HG03060 (cell line): Measurements from ENCODE around the gene ALG9.

Source experiments
- ATAC-seq: cut with Tn5 transposase; IDR thresholded peaks from one replicate; pipeline ENCODE4 v1.9.1; 2021; ENCODE audit warnings: low read depth, moderate number of reproducible peaks; ENCODE audit not compliant: unreplicated experiment

The ALG9 gene

DNA sequence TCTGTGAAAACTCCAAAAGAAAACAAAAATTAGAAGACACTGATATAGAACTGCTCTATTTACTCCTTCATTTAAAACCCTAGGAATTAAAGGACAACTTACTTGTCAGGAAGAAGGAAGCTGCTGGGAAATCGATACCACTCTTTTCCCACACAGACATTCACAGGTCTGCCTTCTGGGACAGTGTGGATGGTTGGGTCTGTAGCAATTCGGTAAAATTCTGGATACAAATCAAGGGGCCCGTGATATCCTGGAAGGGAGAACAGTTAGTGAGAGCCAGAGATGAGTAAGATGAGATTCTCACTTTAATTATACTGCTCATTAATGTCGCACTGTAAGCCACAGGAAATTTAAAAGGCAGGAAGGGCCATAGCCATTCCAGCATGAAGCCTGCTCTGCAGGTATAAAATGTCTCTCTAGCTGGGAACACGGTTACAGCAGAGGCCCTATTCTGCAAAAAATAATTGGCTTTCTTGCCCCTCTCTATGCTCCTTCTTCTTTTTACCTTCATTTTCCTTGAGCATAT is 34.0 kb downstream of the ALG9 start:
- ATAC-seq: no peak

DNA sequence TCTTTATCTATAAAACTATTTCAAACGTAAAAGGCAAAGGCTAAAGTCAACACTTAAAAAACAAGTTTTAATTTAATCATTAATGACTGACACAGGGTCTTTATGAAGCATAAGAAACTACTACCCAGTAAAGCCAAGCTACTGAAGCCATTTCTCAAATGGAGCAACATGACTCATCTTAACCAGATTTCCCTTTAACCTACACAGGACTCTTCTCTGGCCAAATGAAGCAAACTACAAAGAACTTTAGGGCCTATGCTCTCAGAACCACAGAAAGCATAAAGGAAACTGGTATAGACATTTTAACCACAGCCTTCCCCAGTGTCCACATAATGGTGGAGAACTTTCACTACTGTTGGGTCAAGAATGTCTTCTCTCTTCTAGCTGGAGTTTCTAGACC is 34.7 kb downstream of the ALG9 start:
- ATAC-seq: peak; percentile 59

DNA sequence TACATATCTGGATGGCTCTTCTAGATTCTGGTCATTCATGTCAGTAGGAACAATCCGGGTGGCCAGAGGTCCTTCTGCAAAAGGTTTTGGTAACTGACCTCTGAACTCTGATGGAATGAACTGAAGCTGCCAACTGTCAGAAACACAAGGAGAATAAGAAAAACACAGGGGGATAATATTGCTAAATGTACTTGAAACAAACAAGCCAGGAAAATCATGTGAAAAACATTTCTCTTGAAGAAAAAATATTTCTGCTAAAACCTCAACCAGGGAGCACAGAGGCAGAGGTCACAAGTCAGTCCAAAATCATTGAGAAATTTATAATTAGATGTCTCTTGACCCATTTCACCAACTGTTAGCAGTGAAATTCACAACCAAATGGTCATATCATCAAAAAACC is 35.2 kb downstream of the ALG9 start:
- no peak for ATAC-seq

DNA sequence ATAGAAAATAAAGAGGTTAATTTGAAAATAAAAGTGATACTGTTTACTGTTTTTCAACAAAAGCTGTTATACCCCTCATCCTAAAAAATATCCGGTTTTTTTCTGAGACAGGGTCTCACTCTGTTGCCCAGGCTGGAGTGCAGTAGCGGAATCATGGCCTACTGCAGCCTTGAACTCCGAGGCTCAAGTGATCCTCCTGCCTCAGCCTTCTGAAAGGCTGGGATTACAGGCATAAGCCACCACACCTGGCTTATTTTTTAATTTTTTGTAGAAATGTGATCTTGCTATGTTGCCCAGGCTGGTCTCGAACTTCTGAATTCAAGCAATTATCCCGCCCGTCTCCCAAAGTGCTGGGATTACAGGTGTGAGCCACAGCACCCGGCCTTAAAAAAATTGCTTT is 35.7 kb downstream of the ALG9 start:
- no peak for ATAC-seq

DNA sequence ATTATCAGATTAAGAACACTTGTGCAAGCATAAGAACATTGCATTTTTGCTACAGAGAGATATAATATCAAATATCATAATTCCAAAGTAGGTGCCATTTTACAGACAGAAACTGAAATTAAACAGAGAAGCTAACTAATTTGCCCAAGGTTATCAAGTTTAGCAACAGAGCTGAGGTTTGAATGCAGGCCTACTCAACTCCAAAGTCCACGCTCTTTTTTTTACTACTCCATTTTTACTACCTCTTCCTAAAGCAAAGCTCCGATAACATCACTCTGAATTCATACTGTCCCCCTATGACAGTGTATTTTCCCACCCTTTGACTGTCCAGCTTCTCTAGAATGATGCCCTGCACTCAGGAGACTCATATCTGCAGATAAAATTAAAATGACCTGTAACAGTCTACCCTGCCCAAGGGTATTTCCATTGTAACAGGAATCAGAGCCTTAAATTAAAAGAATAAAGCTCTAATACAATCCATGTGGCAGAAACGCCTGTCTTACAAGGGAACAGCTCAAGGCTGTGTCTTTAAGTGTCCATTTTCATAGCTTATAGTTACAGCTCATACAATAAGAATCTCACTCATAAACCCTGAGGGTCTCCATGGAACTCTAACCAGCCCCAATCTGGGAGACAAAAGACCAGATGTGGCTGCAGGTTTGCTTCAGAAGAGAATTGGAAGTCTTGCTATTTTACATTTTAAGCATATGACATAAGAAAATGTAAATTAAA is 36.8 kb downstream of the ALG9 start:
- ATAC-seq: no peak

DNA sequence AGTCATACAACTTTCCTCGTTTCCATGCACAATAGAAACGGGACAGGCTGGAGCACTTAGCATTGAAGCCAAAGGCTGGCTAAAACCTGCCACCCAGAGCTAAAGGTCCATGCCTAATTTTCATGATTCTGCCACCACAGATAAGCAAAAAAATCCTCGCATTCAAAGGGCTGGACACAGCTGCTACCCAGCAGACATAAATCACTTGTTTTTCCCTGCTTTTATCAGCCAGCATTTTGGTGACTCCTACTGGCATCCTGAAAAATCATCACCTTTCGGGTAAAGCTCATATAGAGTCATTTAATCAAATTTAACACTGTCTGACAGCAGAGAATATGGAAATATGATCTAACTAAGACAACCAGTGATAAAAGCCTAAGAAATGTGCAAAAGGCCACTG is 37.9 kb downstream of the ALG9 start:
- no peak for ATAC-seq

DNA sequence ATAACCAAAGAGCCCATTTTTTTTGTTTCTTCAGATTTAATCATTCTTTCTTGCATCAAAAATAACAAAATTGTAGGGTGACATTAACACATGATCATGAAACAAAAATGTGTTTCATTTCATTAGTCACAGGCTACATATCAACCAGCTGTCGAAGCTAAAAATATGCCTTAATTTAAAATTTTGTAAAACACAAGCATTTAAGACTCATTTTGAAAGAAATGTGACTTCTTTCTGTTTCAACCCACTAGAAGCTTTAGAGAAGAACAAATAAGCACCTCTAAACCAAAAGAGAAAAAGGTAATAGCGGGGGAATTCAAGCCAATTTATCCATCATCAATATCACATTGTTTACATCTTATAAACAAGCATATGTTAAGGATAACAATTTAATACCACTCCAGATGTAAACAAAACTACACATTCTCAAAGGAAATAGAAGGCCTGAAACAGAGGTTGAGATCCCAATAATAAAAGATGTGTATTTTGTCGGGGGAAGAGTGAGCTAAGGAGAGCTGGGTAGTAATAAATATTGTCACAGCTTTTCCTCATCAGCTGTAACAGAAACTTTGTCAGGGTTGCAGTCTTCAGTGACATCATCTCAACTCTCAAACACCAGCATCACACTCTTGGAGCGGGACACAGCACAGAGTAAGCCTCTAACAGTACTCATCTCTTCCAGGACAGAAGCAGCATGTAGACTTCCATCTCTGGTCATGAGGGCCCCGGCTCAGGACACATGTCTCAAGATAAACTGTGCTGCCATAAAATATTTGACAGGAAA is 42.0 kb downstream of the ALG9 start:
- ATAC-seq: peak; percentile 77

DNA sequence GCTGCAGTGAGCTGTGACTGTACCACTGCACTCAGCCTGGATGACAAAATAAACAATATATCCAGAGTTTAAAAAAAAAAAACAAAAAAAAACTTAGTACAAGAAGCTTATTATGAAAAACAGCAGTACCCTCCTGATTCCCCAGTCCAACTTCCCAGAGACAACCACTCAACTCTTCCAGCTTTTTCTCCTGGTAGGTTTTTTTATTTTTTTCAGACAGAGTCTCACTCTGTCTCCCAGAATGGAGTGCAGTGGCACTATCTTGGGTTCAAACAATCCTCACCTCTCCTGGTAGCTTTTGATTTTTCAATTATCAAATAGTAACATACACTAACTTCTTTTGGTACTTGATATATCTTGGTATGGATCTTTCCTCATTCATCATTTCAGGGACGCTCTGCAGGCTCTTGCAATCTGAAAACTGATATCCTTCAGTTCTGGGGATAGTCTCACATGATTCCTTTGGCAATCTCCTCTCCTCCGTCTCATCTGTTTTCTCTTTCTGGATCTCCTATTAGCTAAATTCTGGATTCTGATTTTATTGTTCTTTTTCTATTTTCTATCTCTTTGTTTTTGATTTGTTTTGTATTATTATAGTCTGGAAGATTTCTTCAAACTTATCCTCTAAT is 44.9 kb downstream of the ALG9 start:
- no peak for ATAC-seq

DNA sequence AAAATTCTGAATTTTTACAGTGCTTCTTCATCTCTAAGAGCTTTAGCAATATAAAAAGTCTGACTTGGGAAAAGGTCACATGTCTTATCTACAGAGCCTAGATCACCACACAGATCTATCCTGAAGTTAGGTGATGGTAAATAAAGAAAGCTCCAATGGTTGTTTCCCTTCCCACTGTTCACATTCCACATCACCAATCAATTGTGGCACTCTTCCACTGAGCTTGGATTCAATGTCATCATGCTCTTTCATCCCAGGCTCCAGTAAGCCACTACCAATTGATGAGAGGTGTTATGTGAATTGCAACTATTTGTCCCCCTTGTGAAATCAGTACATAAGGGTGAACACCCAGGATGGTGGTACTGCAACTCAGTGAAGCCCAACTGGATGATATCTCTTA is 47.8 kb downstream of the ALG9 start:
- ATAC-seq: no peak

DNA sequence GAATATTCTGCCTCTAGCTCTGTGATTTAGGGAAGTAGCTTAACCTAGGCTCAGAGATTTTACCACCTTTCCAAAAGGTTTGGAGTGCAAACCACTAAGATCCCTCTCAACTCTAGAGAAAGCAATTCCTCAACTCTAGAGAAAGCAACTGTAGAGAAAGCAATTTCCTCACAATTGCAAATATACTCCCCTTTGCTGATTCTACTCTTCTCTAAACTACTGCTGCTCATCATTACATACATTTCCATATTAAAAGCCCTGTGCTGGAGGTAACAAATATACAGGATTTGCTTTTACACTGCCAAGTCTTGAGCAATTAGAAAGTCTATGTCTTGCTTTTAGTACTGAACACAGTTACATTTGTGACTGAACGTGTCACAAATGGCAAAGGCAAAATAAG is 48.2 kb downstream of the ALG9 start:
- no peak for ATAC-seq

DNA sequence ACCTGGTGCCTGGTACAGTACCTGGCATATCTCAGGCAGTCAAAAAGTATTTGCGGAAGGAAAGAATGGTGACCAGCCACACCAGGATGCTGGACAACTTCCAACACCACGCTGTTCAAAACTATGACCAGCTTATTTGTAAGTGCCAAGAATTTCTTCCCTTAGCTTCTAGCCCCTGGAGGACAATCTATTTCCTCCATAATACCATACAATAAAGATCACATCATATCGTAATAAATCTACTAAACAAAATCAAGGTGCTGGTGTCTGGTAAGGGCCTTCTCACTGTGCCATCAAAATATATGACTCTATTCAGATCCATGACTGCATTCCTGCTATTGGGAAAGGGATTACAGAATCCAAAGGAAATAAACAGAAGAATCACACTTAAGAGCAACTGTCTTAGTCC is 51.5 kb downstream of the ALG9 start:
- no peak for ATAC-seq

DNA sequence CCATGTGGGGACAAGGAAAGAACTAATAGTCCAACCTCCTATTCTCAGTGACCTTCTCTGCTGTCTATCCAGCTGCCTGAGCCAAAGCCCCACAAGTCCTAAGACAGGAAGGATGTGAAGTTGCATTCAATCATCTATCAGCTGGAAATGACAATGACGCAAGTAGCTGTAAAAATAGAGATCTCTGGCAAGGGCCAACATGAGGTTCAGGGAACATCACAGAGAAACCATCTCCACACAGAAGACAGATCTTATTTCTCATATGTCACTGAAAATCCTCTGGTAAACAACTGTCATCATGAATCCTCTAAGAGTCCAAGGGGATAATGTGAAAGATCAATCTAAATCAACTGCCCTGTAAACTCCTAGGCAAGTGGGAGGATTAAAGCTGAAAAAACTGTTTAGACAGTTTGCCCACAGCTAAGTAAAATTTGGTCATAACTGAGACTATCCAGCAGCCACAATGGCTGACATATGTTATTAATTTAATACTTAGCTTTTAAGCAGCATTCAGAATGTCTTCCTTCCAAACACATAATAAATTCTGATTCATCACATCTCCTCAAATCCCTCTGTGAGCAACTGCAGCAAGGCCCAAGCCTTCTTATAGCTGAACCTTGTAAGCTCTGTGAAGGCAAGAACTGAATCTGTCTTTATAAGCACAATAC is 52.1 kb downstream of the ALG9 start:
- no peak for ATAC-seq

DNA sequence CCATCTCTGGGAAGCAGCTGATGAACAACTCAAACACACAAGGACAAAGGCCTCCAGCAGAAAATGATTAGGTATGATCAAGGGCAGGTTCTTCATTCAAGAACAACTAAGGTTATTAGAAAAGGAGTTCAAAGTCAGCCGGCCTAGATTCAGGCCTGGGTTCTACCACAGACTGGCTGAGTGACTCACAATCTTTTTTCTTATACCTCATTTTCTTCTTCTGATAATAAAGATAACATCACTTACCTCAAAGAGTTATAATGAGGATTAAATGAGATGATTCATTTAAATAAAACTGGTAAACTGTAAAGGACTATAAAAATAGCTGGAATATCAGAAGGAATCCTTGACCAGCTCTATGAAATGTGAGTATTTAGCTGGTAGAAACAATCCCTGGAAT is 55.9 kb downstream of the ALG9 start:
- no peak for ATAC-seq

DNA sequence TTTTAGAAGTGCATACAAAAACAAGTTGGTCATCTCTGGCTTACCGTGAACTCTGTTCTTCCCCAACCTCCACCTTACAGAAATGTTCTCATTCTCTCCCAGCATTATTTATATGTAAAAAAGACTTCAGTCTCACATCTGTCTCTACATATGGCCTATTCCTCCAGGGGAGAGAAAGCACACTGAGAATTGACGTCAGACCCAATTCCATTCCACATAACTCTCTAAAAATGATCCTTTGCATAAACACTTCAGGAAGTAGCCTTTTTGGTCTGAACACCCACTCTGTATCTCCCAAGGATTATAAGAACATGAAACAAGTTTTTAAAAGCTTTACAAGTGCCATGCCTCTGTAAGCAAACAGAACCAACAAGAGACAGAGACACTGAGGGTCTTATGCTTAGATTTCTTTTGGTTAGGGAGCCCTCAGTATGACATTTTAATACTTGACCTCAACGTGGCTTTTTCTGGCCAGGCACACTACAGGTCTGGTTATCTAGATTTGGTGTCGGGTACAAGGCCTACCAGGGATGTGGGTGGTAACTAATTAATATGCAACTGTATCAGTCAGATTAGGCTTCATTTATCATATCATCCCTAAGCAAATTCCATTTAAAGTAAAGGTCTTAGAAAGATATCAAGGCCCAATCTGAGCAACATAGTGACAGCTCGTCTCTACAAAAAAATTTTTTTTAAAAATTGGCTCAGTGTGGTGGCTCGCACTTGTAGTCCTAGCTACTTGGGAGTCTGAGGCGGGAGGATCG is 56.6 kb downstream of the ALG9 start:
- no peak for ATAC-seq

DNA sequence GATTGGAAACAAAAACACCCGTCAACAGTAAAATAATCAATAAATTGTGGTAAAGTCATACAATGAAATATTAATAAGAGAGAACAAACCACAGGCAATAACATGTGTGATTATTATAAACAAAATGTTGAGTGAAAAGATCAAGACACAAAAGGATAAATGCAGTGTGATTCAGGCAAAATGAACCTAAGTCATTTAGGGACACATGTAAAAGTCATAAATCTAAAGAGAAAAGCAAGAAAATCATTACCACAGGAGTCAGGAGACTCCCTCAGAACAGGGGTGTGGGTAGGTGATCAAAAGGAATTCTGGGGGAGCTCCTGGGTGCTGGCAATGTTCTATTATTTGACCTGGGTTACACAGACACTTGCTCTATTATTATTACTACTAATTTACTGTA is 57.3 kb downstream of the ALG9 start:
- no peak for ATAC-seq

DNA sequence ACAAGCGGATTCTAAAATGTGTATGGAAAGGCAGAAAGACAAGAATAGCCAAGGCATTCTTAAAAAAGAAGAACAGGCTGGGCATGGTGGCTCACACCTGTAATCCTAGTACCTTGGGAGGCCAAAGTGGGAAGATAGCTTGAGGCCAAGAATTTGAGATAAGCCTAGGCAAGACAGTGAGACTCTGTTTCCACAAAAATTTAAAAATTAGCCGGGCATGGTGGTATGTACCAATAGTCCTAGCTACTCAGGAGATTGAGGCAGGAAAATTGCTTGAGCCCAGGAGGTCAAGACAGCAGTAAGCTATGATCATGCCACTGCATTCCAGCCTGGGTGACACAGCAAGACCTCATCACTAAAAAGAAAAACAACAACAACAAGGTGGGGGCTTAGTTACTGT is 59.2 kb downstream of the ALG9 start:
- no peak for ATAC-seq

DNA sequence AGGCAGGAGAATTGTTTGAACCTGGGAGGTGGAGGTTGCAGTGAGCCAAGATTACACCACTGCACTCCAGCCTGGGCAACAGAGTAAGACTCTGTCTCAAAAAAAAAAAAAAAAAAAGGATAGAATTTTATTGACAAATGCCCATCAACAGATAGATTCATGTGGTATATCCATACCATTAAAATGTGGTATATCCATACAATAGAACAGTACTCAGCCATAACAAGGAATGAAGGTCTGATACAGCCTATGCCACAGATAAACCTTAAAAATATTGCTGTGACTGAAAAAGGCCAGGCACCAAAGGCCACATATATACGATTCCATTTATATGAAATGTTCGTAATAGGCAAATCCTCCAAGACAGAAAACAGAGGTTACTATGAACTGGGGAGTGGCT is 59.9 kb downstream of the ALG9 start:
- ATAC-seq: no peak

DNA sequence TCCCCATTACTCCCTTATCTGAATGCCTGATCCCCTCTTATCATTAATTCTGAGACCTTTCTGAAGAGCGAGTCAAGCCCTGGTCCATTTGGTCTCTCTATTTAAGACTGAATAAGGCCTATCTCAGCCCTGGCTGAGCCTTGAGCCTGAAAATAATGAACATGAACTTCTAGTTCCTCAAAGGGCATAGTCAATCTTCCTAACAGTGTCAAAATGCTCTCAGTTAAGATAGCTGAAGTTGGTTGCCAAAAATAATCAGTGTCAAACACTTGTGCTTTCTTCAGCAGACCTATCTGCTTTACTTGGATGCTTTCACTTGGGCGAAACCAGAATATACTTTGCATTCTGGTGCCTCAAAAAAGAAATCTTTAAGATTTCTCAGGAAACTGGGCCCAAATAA is 62.5 kb downstream of the ALG9 start:
- ATAC-seq: no peak

DNA sequence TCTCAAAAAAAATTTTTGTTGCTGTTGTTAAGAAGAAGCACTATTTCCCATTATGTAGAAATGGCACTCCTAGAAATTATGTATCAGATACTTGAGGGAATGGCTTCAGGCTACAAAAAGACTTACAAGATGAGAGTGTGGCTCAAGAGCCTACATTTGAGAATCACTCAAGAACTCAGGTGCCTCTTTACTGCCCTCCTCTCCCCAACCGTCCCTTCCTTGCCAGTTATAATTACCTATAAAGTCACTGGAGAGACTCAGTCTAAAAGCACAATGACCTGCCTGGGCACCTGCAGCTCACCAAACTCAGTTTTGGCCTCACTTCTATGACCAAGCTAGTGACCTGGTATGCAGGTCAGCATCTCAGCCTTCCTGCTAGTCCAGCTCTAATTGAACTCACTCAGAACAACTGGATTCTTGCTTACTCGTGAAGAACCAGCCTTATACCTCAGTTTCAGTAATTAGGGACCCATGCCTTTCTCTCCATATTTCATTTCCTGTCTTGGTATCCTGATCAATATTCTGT is 63.3 kb downstream of the ALG9 start:
- ATAC-seq: no peak

DNA sequence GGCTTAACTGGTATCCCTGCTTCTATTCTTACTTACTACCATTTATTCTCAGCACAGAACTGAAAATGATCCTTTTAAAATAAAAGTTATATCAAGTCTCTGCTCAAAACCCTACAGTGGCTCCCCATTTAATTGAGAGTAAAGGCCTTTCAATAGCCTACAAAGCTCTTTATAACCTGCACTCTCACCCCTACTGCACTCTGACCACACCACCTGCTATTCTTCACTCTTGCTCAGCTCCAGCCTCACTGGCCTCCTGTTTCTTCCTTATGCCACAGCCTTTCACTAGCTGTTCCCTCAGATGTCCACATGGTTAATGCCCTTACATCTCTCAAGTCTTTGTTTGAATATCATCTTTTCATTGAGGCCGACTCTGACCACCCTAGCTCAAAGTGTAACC is 64.3 kb downstream of the ALG9 start:
- ATAC-seq: no peak
